GM21390 (cell line): ENCODE measurements around the gene CD44.

Experiments
- ATAC-seq: cut with Tn5 transposase; IDR thresholded peaks from one replicate; pipeline ENCODE4 v1.9.1; 2021; ENCODE audit not compliant: unreplicated experiment

CD44 gene

GRCh38 chr11:35111161-35112055 lies 27.6 kb upstream of the CD44 start:
- no peak for ATAC-seq

- no peak for ATAC-seq
Measured at GRCh38 chr11:35112056-35112845, 26.7 kb upstream of the CD44 start.

- ATAC-seq: no peak
Measured at GRCh38 chr11:35112846-35113105, 26.2 kb upstream of the CD44 start.

- ATAC-seq: peak; percentile 44
Measured at GRCh38 chr11:35114906-35115687, 23.9 kb upstream of the CD44 start.

- ATAC-seq: no peak
Measured at GRCh38 chr11:35115688-35116030, 23.3 kb upstream of the CD44 start.

GRCh38 chr11:35116245-35116644 lies 22.7 kb upstream of the CD44 start:
- ATAC-seq: no peak

- ATAC-seq: no peak
Measured at GRCh38 chr11:35116762-35117640, 22.0 kb upstream of the CD44 start.

GRCh38 chr11:35118906-35119305 lies 20.1 kb upstream of the CD44 start:
- peak; percentile 71 for ATAC-seq

GRCh38 chr11:35121326-35121865 lies 17.6 kb upstream of the CD44 start:
- ATAC-seq: no peak

- no peak for ATAC-seq
Measured at GRCh38 chr11:35122308-35122707, 16.7 kb upstream of the CD44 start.

- ATAC-seq: peak; percentile 59
Measured at GRCh38 chr11:35126000-35126878, 12.7 kb upstream of the CD44 start.

GRCh38 chr11:35126879-35127581 lies 11.9 kb upstream of the CD44 start:
- ATAC-seq: no peak

GRCh38 chr11:35127619-35128018 lies 11.4 kb upstream of the CD44 start:
- ATAC-seq: no peak

GRCh38 chr11:35131094-35131493 lies 7.9 kb upstream of the CD44 start:
- ATAC-seq: no peak

- ATAC-seq: no peak
Measured at GRCh38 chr11:35131886-35132285, 7.1 kb upstream of the CD44 start.

- ATAC-seq: no peak
Measured at GRCh38 chr11:35133656-35134055, 5.3 kb upstream of the CD44 start.

- no peak for ATAC-seq
Measured at GRCh38 chr11:35134403-35135148, 4.4 kb upstream of the CD44 start.

GRCh38 chr11:35135222-35135621 lies 3.7 kb upstream of the CD44 start:
- no peak for ATAC-seq
